Thoracic aorta (tissue), 2 donors: ENCODE data around the gene MAP3K5. TPM values are rescaled to one million over a fixed set of nuclear protein-coding genes. Genes with fewer than 3 reads are reported as not detected.

Experiments used
- ATAC-seq: fragments of 150-250 bp; one replicate; pipeline ENCODE4 v1.8.0; 2017; ENCODE audit warnings: low read depth; ENCODE audit not compliant: insufficient number of reproducible peaks, low FRiP score
- DNase-seq: peaks from one replicate; pipeline ENCODE4 v3.0.0-alpha.2; 2020; ENCODE audit warnings: low spot score
- H3K27ac ChIP-seq, 2 donors: fragments of 200-600 bp; sonication (generic); 1 replicate in 1 of 2; 2 replicates in 1 of 2; pipeline ENCODE4 v1.5.1; 2016; ENCODE audit warnings: mild to moderate bottlenecking in 2 of 2, moderate library complexity in 2 of 2
- H3K27me3 ChIP-seq: fragments of 200-600 bp; sonication (generic); replicated peaks from 2 replicates; pipeline ENCODE4 v1.6.0; 2016; ENCODE audit warnings: mild to moderate bottlenecking; ENCODE audit not compliant: insufficient read depth
- H3K36me3 ChIP-seq: fragments of 200-600 bp; sonication (generic); one replicate; pipeline ENCODE4 v1.5.1; 2016
- H3K4me1 ChIP-seq, 2 donors: fragments of 200-600 bp; sonication (generic); 1 replicate in 1 of 2; 2 replicates in 1 of 2; pipeline versions ENCODE4 v1.5.1 to v1.6.0; 2016; ENCODE audit warnings: low read depth in 2 of 2, mild to moderate bottlenecking in 1 of 2; ENCODE audit not compliant: control insufficient read depth in 1 of 2
- H3K4me3 ChIP-seq: fragments of 200-600 bp; sonication (generic); 2 replicates; pipeline ENCODE4 v1.5.1; 2016; ENCODE audit warnings: mild to moderate bottlenecking
- H3K9me3 ChIP-seq: fragments of 200-600 bp; sonication (generic); 2 replicates; pipeline ENCODE4 v1.5.1; 2016
- total RNA-seq, 2 donors: library from RNA; depleted of rRNA; stranded (reverse); fragments of >200 nt; gene quantifications; one replicate each; pipeline versions ENCODE4 v1.1.0 to v1.2.3, GENCODE V29; 2016
- TF ChIP-seq, protein P1 (sequence below): fragments of 200-600 bp; sonication (generic); IDR thresholded peaks from one replicate; pipeline ENCODE4 v1.5.1; 2019; ENCODE audit warnings: antibody characterized with exemption

MAP3K5 gene
- total RNA-seq, 2 donors from 2014 or later: 73.6 to 101 TPM

DNA sequence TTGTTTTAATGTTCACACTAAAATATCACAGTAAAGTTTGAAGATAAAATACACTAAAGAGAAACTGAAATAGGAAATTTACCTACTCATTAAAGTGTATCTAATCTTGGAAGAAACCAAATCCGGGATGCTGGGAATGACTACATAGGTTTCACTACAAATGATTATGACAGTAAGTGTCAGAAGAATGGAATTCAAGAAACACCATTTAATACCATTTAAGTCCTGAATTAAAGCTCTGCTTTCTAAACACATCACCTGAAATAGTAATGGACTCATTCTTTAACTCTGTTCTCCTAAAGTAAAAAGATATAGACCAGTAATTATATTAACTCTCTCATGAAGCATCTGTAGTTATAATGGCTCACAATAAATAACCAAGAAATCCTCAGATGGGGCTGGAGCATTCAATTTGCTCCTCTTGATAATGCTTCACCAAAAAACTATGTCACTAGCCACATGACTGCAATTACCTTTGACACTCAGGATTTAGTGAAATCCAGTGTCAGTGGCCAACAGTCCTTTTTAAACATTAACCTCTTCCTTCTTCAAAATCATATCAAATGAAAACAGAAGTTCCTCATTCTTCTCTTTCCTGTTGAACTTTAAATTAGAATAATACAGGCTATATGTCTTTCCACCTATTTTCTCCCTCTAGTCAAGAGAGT lies 283.4 kb downstream of the MAP3K5 start:
- Histone ChIP-seq H3K4me1 (no peaks in the 10 kb centered on the region), H3K9me3 (no peaks in the 10 kb centered on the region), H3K4me3 (no peak overlapping the region), H3K36me3 (no peaks in the 10 kb centered on the region), H3K27ac (no peak overlapping the region), H3K27me3 (no peaks in the 10 kb centered on the region)
- no peak for ATAC-seq
- DNase-seq: no peak
- TF ChIP-seq, protein P1, sequence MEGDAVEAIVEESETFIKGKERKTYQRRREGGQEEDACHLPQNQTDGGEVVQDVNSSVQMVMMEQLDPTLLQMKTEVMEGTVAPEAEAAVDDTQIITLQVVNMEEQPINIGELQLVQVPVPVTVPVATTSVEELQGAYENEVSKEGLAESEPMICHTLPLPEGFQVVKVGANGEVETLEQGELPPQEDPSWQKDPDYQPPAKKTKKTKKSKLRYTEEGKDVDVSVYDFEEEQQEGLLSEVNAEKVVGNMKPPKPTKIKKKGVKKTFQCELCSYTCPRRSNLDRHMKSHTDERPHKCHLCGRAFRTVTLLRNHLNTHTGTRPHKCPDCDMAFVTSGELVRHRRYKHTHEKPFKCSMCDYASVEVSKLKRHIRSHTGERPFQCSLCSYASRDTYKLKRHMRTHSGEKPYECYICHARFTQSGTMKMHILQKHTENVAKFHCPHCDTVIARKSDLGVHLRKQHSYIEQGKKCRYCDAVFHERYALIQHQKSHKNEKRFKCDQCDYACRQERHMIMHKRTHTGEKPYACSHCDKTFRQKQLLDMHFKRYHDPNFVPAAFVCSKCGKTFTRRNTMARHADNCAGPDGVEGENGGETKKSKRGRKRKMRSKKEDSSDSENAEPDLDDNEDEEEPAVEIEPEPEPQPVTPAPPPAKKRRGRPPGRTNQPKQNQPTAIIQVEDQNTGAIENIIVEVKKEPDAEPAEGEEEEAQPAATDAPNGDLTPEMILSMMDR: no peak

Other genes starting within 250 kb of the MAP3K5 start
- 1 to 10 TPM; 5.1 to 6.9 TPM for gene MAP7, start 242.1 kb downstream of the MAP3K5 start, total RNA-seq
- 1 to 10 TPM; 7.6 TPM for gene PEX7, start 30.1 kb upstream of the MAP3K5 start, total RNA-seq
- not detected for gene SLC35D3, start 129.8 kb upstream of the MAP3K5 start, total RNA-seq